Eye (tissue), 1 donor: ENCODE data around the gene SHANK1.

Source experiments
- DNase-seq: peaks from one replicate; pipeline ENCODE4 v3.0.0-alpha.2; 2015

The SHANK1 gene

GRCh38 chr19:50657222-50657669 is 62.4 kb downstream of the SHANK1 start:
- no peak for DNase-seq

GRCh38 chr19:50654882-50655281 is 64.7 kb downstream of the SHANK1 start:
- DNase-seq: no peak

- DNase-seq: no peak
These were observed 66.9 kb downstream of the SHANK1 start for GRCh38 chr19:50652722-50653121.

GRCh38 chr19:50651174-50651573 is 68.4 kb downstream of the SHANK1 start:
- no peak for DNase-seq

GRCh38 chr19:50649433-50650391 is 69.9 kb downstream of the SHANK1 start, which contains the start of gene C19orf81:
Gene C19orf81, plus strand, starts transcription at chr19:50649445. Its CDS starts 0 bp downstream, at chr19:50649445.
- peak; percentile 77 for DNase-seq

GRCh38 chr19:50648659-50649058 is 70.9 kb downstream of the SHANK1 start:
- no peak for DNase-seq

- no peak for DNase-seq
These were observed 71.6 kb downstream of the SHANK1 start for GRCh38 chr19:50647879-50648615.

- DNase-seq: no peak
These were observed 73.4 kb downstream of the SHANK1 start for GRCh38 chr19:50646074-50646807.

GRCh38 chr19:50645107-50645506 is 74.5 kb downstream of the SHANK1 start:
- DNase-seq: no peak

- DNase-seq: no peak
These were observed 75.2 kb downstream of the SHANK1 start for GRCh38 chr19:50644315-50644915.

- DNase-seq: no peak
These were observed 79.2 kb downstream of the SHANK1 start for GRCh38 chr19:50640368-50640767.

- DNase-seq: peak; percentile 85
These were observed 80.2 kb downstream of the SHANK1 start, which contains the start of gene SYT3 for GRCh38 chr19:50639121-50640112. Gene SYT3, minus strand, starts transcription at chr19:50639881. Its CDS starts 2,470 bp downstream, at chr19:50637411.

GRCh38 chr19:50638600-50638999 is 81.0 kb downstream of the SHANK1 start:
- no peak for DNase-seq

GRCh38 chr19:50636317-50637085 is 83.1 kb downstream of the SHANK1 start:
- DNase-seq: no peak

- no peak for DNase-seq
These were observed 85.6 kb downstream of the SHANK1 start for GRCh38 chr19:50633973-50634372.

- DNase-seq: no peak
These were observed 86.2 kb downstream of the SHANK1 start for GRCh38 chr19:50633359-50633758.

GRCh38 chr19:50632151-50632835 is 87.3 kb downstream of the SHANK1 start:
- DNase-seq: no peak

- no peak for DNase-seq
These were observed 89.8 kb downstream of the SHANK1 start for GRCh38 chr19:50629801-50630200.

- no peak for DNase-seq
These were observed 90.4 kb downstream of the SHANK1 start for GRCh38 chr19:50629194-50629593.

GRCh38 chr19:50628551-50628950 is 91.1 kb downstream of the SHANK1 start:
- DNase-seq: no peak
